Hypothalamus (tissue), 51 donors: ENCODE measurements around the gene ANGPTL1.
"Not testable (repeated sequence)": the region's sequence is repeated elsewhere in the genome, so short reads cannot be mapped to it uniquely, and the experiment has no call there.

ENCODE experiments used
- DNase-seq, 51 donors: peaks; one replicate each; lab custom pipeline; 2025; lab: John Stamatoyannopoulos, UW

The ANGPTL1 gene

DNA sequence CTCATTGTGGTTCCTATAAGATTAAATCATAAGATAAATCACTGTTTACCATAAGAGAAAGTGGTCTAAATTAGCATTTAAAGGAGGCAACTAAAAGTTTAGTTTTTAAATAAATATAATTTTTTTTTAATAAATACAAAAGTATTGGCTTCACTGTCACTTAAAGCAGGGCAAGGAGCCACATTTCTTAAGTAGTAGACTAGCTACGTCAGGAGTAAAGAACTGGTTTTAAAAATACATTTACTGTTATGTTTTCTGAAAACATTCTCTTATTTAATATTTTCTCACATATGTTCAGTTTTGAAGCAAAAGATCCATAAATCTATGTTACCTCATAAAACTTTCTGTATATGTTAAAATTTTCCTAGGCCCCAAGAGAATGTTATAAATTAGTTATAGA, 2.2 kb downstream of the ANGPTL1 start:
- no peak for DNase-seq

DNA sequence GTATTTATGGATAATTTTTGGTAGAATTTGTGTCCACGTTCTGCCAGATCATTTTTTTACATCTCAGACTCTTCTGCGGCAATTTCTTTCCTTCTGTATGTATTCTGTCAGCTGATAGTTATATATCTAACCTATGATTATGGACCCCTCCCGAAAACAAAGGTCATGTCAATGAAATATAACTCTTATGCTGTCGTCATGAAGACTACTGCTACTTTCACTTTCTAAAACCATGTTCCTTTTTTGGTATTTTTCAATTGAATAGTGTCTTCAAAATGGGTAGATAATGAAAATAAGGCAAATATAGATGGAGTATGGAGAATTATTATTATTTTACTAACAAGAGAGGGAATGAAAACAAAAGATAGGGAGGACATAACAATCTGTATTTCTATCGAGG, 3.2 kb downstream of the ANGPTL1 start:
- no peak for DNase-seq

DNA sequence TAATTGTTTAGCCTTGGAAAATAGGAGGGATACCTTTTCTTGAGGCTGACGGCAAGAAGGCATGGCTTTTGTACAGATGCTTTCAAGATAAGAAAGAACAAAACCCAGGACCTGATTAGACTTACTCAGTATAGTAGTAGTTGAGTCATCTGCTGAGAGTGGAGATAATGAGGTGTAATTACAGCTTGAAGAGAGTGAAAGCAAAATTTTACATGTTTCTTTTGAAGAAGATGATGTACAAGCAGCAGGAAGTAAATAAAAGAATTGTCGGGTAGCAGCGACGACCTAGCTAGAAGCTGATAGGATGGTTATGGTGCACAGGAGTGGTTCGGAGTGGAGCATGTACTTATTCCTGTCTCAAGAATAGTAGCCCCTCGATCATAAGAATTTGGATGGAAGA, 6.6 kb downstream of the ANGPTL1 start:
- DNase-seq, result peak in 1 of 51 donors; percentile 17

DNA sequence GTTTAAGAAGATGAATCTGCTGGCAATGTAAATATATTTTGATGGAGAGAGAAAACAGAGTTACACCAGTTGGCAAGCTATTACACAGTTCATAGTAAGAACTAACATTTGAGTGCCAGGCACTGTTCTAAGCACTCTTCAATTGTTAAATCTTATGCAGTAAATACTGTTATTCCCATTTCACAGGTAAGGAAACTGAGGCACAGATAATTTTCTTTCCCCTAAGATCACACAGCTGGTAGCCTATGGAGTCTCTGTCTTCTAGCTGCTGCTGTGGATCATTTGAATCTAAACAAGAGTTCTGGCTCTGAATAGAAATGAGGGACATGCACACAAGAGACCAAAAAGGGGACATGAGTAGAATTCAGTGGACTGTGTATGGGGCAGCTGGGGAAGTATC, 8.0 kb downstream of the ANGPTL1 start:
- DNase-seq, result no peak

DNA sequence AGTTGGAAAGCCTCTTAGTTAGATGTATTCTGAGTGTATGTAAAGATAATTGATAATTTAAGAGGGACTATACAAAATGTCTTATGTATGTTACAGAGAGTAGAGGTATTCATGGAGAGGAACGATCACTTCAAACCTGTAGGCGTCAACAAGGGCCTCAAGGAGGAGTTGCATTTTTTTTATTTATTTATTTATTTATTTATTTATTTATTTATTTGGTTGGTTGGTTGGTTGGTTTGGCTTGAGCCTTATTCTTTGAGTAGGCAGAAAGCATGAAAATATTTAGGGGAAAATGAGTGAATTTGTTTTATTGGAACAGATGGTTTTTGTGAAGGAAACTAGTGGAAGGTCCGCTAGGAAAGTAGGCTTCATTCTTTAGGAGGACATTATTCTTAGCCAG, 8.5 kb downstream of the ANGPTL1 start:
- no peak for DNase-seq

DNA sequence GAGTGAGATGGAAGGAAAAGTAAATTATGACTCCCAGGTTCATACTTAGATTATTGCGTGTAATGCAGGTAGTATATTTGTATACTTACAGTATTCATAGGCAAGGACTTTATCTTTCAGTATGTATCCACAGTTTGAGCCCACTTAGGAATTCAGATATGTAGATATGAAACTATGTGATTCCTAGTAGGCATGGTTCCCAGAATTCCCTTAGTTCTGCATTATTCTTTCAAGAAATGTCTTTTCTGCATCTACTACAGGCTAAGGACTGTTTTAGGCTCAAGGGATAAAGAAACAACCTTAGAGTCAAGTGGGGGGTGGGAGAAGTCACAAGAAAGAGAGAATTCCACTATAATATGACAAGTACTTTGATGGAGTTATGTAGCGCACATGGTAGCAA, 13.8 kb downstream of the ANGPTL1 start:
- no peak for DNase-seq

DNA sequence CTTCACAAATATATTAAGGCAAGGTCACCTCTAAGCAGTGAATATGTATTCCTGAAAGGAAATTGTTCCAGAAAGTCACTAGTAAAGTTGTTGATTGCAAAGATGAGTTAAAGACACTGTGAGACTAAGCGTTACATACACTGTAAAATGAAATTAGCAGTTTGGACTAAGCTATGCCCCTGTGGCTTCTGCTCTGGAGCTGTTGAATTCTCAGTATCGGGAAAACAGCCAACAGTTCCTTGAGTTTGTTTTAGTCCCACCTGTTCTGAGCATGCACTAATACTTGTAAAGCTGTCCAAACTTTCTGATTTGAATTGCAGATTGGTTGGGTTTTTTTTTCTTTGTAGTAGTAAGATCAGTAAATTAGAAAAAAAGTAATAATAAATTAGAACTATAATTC, 21.0 kb downstream of the ANGPTL1 start:
- no peak for DNase-seq

DNA sequence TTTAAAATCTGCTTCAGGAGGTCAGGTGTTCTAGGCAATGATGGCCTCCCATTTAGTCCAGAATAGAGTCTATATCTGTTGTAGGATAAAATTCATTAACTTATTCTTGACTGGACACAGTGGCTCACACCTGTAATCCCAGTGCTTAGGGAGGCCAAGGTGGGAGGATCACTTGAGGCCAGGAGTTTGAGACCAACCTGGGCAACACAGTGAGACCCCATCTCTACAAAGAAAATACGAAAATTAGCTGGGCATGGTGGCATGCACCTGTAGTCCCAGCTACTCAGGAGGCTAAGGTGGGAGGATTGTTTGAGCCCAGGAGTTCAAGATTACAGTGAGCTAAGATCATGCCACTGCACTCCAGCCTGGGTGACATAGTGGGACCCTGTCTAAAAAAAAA, 23.0 kb downstream of the ANGPTL1 start:
- not testable (repeated sequence) for DNase-seq

DNA sequence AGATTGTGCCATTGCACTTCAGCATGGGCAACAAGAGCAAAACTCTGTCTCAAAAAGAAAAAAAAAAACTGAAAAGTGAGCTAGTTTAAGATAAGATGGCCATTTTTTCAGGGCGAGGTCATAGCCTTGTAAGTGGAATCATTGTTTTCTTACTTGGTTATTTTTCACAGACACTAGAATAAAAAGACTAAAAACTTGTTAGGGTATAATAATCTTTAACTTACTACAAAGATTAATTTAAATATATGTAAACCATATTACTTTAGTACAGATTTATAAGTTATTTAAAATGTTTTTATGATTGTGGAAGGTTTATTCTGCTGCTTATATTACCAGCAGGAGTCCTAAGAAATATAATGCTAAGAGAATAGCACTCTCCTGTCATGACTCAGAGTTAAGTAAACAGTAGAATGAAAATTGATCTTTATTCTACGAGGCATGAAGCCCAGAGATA, 23.5 kb downstream of the ANGPTL1 start:
- DNase-seq, result no peak

DNA sequence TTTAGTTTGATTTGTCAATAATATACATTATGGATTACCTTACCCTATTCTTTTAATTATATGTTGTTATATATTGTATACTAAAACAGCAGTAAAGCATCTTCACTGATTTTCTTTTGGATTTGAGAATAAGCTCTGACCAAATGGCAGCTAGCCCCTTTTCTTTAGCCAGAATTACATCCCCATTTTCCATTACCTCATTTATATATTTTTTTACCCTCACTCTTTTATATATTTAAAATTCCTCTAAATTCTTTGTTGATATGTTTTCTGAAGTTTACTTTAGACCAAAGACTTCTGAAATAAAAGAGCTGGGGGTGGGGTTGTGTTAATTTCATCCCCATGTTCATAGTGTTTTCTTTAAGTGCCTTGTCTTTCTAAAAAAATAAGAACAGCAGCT, 24.6 kb downstream of the ANGPTL1 start:
- DNase-seq, result no peak

DNA sequence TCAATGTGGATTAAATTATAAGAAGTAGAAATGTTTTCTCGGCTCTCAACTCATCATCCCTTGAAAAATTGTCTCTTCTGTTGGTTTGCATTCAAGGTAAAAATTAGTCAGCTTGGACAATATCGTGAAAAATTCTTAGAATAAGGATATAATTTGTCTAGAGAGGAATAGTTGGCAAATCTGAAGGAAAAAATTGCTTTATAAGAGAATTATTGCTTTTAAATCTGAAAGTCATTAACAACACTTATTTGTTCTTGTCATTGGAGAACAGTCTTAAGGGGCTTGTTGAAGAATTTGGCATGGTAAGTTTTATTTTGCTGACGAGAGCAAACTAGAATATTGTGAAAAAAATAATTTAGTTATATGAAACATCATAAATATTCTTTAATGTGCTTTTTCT, 26.4 kb downstream of the ANGPTL1 start:
- DNase-seq, result no peak

DNA sequence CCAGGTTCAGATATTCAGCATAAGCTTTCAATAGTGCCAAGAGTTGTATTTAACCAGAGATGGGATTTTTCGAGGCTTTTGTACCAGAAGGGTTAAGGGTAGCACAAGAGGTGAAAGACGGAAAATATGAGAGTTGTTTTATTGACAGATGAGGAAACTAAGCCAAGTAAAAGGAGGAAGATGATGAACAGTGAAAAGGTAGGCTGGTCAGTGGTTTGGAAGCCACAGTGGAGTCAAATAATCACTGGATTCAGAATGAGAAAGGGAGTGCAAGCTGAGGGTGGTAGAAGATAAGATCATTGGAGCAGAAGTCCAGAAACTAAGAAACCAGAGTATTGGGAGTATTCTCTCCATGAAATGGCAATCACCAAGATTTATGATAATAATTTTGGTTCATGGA, 45.7 kb downstream of the ANGPTL1 start:
- DNase-seq, result no peak

DNA sequence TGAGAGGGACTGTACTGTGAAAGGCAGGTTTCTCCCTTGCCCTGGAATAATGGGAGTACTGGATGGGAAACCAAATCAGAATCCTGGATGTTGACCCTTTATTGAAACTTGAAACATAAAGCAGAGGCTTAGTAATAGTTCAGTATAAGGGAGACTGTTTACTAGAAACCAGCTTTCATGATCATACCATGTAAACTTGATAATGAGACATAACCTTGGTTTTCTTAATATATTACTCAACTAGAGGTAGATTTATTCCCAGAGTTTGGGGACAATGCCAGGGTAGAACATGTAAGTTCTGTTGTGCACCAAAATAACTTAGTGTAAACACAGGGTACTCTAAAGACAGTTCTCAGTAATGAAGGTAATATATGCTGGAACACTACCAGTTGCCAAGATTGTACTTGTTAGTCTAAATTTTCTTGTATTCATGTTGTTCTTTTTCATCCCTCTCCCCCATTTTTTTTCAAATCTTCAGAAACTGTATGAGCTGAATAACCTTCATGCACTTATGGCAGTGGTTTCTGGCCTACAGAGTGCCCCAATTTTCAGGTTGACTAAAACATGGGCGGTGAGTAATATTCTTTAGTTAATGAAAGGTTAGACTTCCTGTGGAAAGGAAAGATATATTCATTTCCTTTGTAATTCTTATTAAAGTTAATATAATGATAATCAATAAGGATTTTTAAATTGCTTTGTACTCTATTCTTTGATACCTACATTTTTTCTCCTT, 49.6 kb downstream of the ANGPTL1 start:
- no peak for DNase-seq

DNA sequence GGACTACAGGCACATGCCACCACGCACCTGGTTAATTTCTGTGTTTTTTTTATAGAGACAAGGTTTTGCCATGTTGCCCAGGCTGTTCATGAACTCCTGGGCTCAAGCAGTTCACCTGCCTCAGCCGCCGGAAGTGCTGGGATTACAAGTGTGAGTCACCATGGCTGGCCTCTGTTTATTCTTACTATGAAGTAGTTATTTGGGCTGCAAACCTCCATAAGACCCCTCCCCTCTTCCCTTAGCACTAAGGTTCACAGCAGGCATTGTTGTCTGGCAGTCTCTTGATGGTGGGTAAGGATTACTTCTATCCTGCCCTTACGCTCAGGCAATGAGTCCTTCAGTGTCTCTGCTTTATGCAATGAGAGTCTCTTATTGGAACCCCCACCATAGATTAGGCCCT, 51.8 kb downstream of the ANGPTL1 start:
- DNase-seq, result no peak

DNA sequence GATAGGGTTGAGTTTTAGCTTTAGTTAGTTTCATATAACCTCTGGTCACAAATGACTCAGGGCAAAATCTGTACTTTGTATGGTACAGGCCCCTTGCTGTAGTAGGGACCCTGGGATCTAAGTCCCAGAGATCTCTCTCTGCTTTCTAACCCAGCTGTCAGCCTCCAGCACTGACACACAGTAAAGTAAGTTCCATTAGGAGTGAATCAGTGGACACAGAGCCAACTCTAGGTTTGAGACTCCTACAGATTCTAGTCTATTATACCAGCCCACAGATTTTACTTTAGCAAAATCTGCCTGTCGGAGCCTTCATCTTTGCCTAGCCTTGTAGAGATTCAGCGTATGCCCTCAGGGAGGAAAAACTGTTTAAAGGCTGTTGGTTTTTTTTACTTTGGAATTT, 52.5 kb downstream of the ANGPTL1 start:
- DNase-seq, result no peak

DNA sequence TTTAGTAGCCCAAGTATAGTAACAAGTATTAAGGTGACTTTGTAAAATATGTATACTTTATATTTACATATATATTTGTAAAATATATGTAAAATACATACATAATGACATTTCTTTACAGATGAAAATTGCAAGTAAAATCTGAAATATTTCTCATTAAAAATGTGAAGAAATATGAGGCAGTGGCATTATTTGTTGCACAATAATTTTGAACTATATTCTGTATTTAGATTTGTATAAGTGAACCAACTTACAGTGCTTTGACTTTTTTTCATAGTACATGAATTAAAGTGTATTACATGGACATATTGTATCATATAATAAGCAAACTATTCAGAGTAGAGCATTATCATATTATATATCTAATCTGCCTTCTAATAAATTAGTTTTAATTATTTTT, 60.3 kb downstream of the ANGPTL1 start:
- no peak for DNase-seq

DNA sequence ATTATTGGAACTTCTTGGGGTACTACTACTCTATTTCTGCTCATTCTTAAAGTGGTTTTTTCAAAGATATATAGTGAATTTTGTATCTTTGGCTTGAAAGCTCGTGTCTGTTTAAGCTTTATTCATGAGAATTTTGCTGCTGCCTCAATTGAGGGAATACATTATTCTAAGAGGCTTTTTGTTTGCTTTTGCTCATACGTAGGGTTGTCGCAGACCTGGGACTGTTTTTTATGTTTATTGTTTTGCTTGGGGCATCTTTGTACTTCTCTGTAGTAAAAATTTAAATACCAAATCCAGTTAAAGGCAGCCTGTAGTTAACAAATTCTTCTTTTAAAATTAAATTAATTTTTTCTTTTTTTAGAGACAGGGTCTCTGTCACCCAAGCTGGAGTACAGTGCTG, 62.3 kb downstream of the ANGPTL1 start:
- no peak for DNase-seq

DNA sequence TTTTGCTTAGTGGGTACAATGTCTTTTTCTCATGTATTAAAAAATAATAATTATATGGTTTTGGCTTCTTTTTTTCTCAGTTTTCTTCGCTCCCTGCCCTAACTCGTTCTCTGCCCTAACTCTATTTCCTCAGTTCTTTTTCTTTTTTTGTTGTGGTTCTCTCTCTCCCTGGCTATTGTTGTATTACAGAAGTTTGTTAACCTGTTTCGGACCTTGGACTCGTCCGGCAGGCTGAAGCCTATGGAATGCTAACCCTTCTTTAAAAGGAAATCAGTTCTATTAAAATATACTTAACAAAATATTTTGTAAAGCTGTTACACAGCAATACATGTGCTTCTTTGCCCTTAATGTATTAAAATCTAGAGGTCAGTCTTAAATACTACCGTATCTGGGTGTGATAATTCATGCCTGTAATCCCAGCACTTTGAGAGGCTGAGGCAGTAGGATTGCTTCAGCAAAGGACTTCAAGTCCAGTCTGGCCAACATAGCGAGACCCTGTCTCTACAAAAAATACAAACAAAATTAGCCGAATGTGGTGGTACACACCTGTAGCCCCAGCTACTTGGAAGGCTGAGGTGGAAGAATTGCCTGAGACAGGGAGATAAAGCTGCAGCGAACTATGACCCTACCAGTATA, 64.1 kb downstream of the ANGPTL1 start:
- DNase-seq, result no peak

DNA sequence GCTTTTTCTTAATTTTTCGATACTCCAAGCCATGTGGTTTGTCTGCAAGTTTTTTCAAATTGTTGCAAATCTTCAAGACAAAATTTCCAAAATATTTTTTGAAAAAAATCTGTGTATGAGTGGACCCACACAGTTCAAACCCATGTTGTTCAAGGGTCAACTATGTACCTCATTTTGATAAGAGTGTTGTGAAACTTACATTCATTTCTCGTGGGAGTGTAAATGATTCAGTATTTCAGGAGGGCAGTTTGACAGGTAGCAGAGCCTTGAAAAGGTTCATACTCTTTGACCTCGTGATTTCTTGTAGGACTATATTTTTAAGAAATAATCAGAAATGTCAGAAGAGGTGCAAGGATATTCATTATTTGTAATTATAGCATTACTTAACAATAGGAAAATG, 68.0 kb downstream of the ANGPTL1 start:
- DNase-seq, result no peak
